Transverse colon (tissue), 4 donors: ENCODE measurements around the gene ANP32B. TPM values are rescaled to one million over a fixed set of nuclear protein-coding genes. Genes with fewer than 3 reads are reported as not detected.

ENCODE experiments used
- DNase-seq: peaks from one replicate; pipeline ENCODE4 v3.0.0-alpha.2; 2019
- H3K27ac ChIP-seq, 4 donors: fragments of 200-600 bp; sonication (generic); 2 replicates each; pipeline ENCODE4 v1.5.1; 2016 to 2018; ENCODE audit warnings: inconsistent platforms in 4 of 4
- H3K27me3 ChIP-seq: fragments of 200-600 bp; sonication (generic); 2 replicates; pipeline ENCODE4 v1.5.1; 2017; ENCODE audit warnings: inconsistent platforms
- H3K36me3 ChIP-seq, 4 donors: fragments of 200-600 bp; sonication (generic); 2 replicates each; pipeline ENCODE4 v1.5.1; 2017 to 2019; ENCODE audit warnings: inconsistent platforms in 4 of 4
- H3K4me1 ChIP-seq, 4 donors: fragments of 200-600 bp; sonication (generic); 2 replicates each; pipeline ENCODE4 v1.5.1; 2017 to 2020; ENCODE audit warnings: inconsistent platforms in 4 of 4
- H3K4me3 ChIP-seq, 4 donors: fragments of 200-600 bp; sonication (generic); 1 replicate in 1 of 4; 2 replicates in 3 of 4; pipeline versions ENCODE4 v1.5.1 to v1.6.1; 2017 to 2019; ENCODE audit warnings: inconsistent platforms in 4 of 4
- H3K9me3 ChIP-seq, 2 donors: fragments of 200-600 bp; sonication (generic); 2 replicates each; pipeline ENCODE4 v1.5.1; 2017 to 2019; ENCODE audit warnings: inconsistent platforms in 2 of 2
- CTCF ChIP-seq, 5 experiments: fragments of 200-600 bp in 3 of 5; fragments of 450-650 bp in 2 of 5; sonication (generic) in 3 of 5; IDR thresholded peaks; 1 replicate in 2 of 5; 2 replicates in 3 of 5; pipeline ENCODE4 v1.5.1; 2016 to 2017; ENCODE audit warnings: antibody characterized with exemption in 5 of 5, inconsistent platforms in 3 of 5, mild to moderate bottlenecking in 2 of 5, moderate library complexity in 1 of 5
- EP300 ChIP-seq: sonication (generic); formaldehyde crosslinking; IDR thresholded peaks from one replicate; pipeline ENCODE4 v1.6.1; 2017; ENCODE audit warnings: antibody characterized with exemption, low read depth
- POLR2A ChIP-seq: fragments of 450-650 bp; IDR thresholded peaks from one replicate; pipeline ENCODE4 v1.6.1; 2016; ENCODE audit warnings: antibody characterized with exemption, mild to moderate bottlenecking, moderate library complexity
- POLR2AphosphoS5 ChIP-seq, 3 donors: sonication (generic); formaldehyde crosslinking; IDR thresholded peaks; one replicate each; pipeline ENCODE4 v1.6.1; 2016; ENCODE audit warnings: antibody characterized with exemption in 3 of 3
- WGBS, 2 donors: methylation state at CpG; one replicate each; pipeline ENCODE4 v1.1.5; 2018; ENCODE audit warnings: low coverage in 1 of 2; 5-methylcytosine and 5-hydroxymethylcytosine counted together
- in situ Hi-C, 4 donors: fragments of 200-750 bp; cut with MboI; loops; one replicate each; pipeline versions ENCODE4 v1.15.0 to v1.15.1; 2017; ENCODE audit warnings: low sequenced_read_pairs in 3 of 4, low pct_ligation_motif_present in 1 of 4, low pct_unique_long_range_greater_than_20kb in 1 of 4
- intact Hi-C: fragments of 100-400 bp; cut with DNase I; formaldehyde crosslinking; loops from one replicate; pipeline ENCODE4 v1.15.1; 2023; ENCODE audit warnings: low total_unique reads
- total RNA-seq, 4 donors: library from RNA; depleted of rRNA; stranded (reverse); fragments of >200 nt; gene quantifications; one replicate each; pipeline ENCODE4 v1.1.0, GENCODE V29; 2016

Gene ANP32B
- 10 to 100 TPM; 37.4 to 65.6 (median 43.0) TPM for total RNA-seq

GRCh38 chr9:97982683-97983588 lies at the start of gene ANP32B:
TSS of gene ANP32B (plus strand) at chr9:97983341. CDS start at chr9:97983556, 215 bp downstream.
- WGBS, 2 donors, result 1% methylated on average over 93 of the region's 105 CpGs; no CpG with 5 or more reads in 1 of the 2 donors
- TF ChIP-seq POLR2A, result peak; percentile 34
- TF ChIP-seq CTCF (IDR thresholded peaks at IDR 0.05), result peak; percentile 66 to 96 (median 87)
- peak in 1 of 3 donors; percentile 21 for TF ChIP-seq POLR2AphosphoS5 (IDR thresholded peaks at IDR 0.05)
- TF ChIP-seq EP300, result no peak
- intact Hi-C loops, result loop anchor here (5.0 to 10.0 kb wide), 3 partner anchors 52 to 74 kb away; partner anchors contain the start of genes NANS and TRMO

DNA sequence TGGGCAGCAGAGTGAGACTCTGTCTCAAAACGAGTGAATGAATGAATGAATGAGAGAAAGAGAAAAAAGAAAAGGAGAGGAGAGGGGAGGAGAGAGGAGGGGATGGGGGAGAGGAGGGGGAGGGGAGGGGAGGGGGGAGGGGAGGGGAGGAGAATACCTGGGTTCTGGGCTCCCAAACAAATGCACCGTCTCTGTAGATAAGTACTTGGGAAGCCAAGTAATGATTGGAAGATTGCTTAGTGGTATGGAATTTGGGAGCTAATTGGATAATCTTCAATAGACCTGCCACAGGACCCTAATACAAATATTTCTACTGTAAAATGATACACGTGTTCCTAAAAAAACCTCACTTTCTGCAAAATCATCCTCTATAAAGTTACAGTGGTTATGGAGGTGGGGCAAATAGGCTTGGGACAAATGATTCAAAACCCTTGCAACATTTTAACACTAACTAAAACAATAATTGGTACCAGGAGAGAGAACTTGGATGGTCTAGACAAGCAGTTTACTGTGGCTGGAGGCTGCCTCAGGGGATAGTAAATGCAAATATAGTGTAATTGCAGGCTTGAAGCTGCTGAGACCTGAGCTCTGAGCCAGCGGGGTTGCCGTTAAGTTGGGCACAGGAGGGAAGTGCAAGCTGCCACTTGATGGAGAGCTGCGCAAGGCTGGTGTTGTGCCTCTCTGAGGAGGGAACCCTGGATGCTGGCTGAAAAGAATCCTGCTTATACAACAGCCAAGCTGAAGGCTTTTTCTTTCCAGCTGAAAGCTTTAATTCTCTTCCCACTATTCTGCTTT lies 48.6 kb upstream of the ANP32B start:
- WGBS, 2 donors, result 0 to 40% methylated on average over 2 to 6 of the region's 6 CpGs
- in situ Hi-C loops, result no loop called here
- H3K27me3 ChIP-seq, result peaks cover 61% of the 10 kb centered on the region

More at GRCh38 chr9:97982683-97983588, at the start of gene ANP32B:
- peak within 1 kb of the TSS; percentile 97 to 100 (median 99) for H3K27ac ChIP-seq
- in situ Hi-C loops, result loop anchor here in 1 of 4 donors (25.0 kb wide), 1 partner anchor 104 kb away; no protein-coding TSS in a partner anchor
- H3K4me1 ChIP-seq, result peaks cover 28 to 52% (median 35%) of the 10 kb centered on the region in 4 donors
- H3K36me3 ChIP-seq, result no peaks in the 10 kb centered on the region
- peak within 1 kb of the TSS; percentile 88 to 98 (median 96) for H3K4me3 ChIP-seq
- no peaks in the 10 kb centered on the region for H3K9me3 ChIP-seq
- peak; percentile 94 for DNase-seq
- H3K27me3 ChIP-seq, result no peaks in the 10 kb centered on the region

GRCh38 chr9:97935276-97935675 lies 47.9 kb upstream of the ANP32B start:
- 41 to 50% methylated on average over 1 of the region's 1 CpG for WGBS, 2 donors
- no peak for DNase-seq
- in situ Hi-C loops, result no loop called here
- Histone ChIP-seq H3K36me3 (no peaks in the 10 kb centered on the region), H3K4me1 (no peaks in the 10 kb centered on the region), H3K27ac (no peak overlapping the region), H3K4me3 (no peak overlapping the region), H3K9me3 (no peaks in the 10 kb centered on the region), H3K27me3 (peaks cover 56% of the 10 kb centered on the region)
- TF ChIP-seq POLR2A (no peak), CTCF (IDR thresholded peaks at IDR 0.05) (no peak), EP300 (no peak), POLR2AphosphoS5 (IDR thresholded peaks at IDR 0.05) (no peak)
- intact Hi-C loops, result no loop called here

More for the DNA sequence above, 48.6 kb upstream of the ANP32B start:
- Histone ChIP-seq H3K27ac (no peak overlapping the region), H3K36me3 (no peaks in the 10 kb centered on the region), H3K4me3 (no peak overlapping the region), H3K4me1 (no peaks in the 10 kb centered on the region), H3K9me3 (no peaks in the 10 kb centered on the region)
- TF ChIP-seq CTCF (IDR thresholded peaks at IDR 0.05), result no peak
- TF ChIP-seq EP300, result no peak
- no peak for TF ChIP-seq POLR2AphosphoS5 (IDR thresholded peaks at IDR 0.05)
- TF ChIP-seq POLR2A, result no peak
- intact Hi-C loops, result no loop called here
- DNase-seq, result no peak

DNA sequence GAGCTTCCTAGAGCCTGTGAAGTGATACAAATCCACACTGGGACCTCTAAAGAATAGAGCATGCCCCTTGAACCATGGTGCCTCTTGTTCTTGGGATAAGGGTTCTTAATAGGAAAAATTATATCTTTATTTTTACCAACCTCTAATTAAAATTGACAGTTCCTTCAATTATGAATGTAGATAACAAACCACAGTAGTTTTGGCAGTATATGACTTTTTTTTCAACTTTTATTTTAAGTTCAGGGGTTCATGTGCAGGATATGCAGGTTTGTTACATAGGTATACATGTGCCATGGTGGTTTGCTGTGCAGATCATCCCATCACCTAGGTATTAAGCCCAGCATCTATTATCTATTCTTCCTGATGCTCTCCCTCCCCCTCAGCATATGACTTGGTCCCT lies 46.1 kb upstream of the ANP32B start:
- Histone ChIP-seq H3K36me3 (no peaks in the 10 kb centered on the region), H3K9me3 (no peaks in the 10 kb centered on the region), H3K27me3 (peaks cover 48% of the 10 kb centered on the region), H3K27ac (no peak overlapping the region), H3K4me1 (no peaks in the 10 kb centered on the region), H3K4me3 (no peak overlapping the region)
- TF ChIP-seq POLR2A, result no peak
- no peak for TF ChIP-seq POLR2AphosphoS5 (IDR thresholded peaks at IDR 0.05)
- no peak for TF ChIP-seq CTCF (IDR thresholded peaks at IDR 0.05)
- TF ChIP-seq EP300, result no peak
- intact Hi-C loops (no loop called here), in situ Hi-C loops (no loop called here)
- DNase-seq, result no peak
